Kidney (tissue), 22 donors: ENCODE results near the gene KCTD12. TPM values are rescaled to one million over a fixed set of nuclear protein-coding genes. Genes with fewer than 3 reads are reported as not detected.

Source experiments
- DNase-seq, 5 donors: peaks; one replicate each; pipeline ENCODE4 v3.0.0-alpha.2; 2013 to 2020
- FAIRE-seq: peaks from 2 replicates; lab custom pipeline; 2012; peaks lifted over from hg19 to GRCh38; lab: Jason Lieb, UNC
- H3K27ac ChIP-seq, 2 donors: one replicate each; pipeline ENCODE4 v1.7.0; 2013; ENCODE audit warnings: low read depth in 2 of 2, low read length in 2 of 2, inconsistent platforms in 1 of 2
- H3K27me3 ChIP-seq: one replicate; pipeline ENCODE4 v1.7.1; 2013; ENCODE audit warnings: low read length, inconsistent platforms; ENCODE audit not compliant: control insufficient read depth, insufficient read depth
- H3K36me3 ChIP-seq, 3 donors: one replicate each; pipeline versions ENCODE4 v1.7.0 to v1.7.1; 2013; ENCODE audit warnings: low read length in 3 of 3, control low read depth in 1 of 3, inconsistent platforms in 1 of 3; ENCODE audit not compliant: insufficient read depth in 3 of 3, control insufficient read depth in 2 of 3
- H3K4me1 ChIP-seq, 3 donors: one replicate each; pipeline versions ENCODE4 v1.7.0 to v1.7.1; 2013; ENCODE audit warnings: low read length in 3 of 3, inconsistent platforms in 1 of 3, low read depth in 1 of 3; ENCODE audit not compliant: control insufficient read depth in 2 of 3, insufficient read depth in 2 of 3
- H3K4me3 ChIP-seq, 3 donors: one replicate each; pipeline versions ENCODE4 v1.7.0 to v1.8.1; 2013; ENCODE audit warnings: low read length in 3 of 3, control low read depth in 1 of 3, inconsistent platforms in 1 of 3
- H3K9ac ChIP-seq, 3 donors: one replicate each; pipeline versions ENCODE4 v1.7.0 to v1.7.1; 2013; ENCODE audit warnings: low read length in 3 of 3, control low read depth in 1 of 3, inconsistent platforms in 1 of 3
- H3K9me3 ChIP-seq, 3 donors: one replicate each; pipeline versions ENCODE4 v1.7.0 to v1.7.1; 2013; ENCODE audit warnings: low read length in 3 of 3, control low read depth in 1 of 3, inconsistent platforms in 1 of 3; ENCODE audit not compliant: control insufficient read depth in 2 of 3, insufficient read depth in 1 of 3
- CTCF ChIP-seq: IDR thresholded peaks from 3 replicates; pipeline ENCODE4 v1.5.1; 2012; ENCODE audit warnings: mild to moderate bottlenecking, moderate library complexity, borderline replicate concordance; ENCODE audit not compliant: insufficient read depth; ENCODE audit errors: extremely low read depth
- intact Hi-C: fragments of 100-400 bp; cut with DNase I; formaldehyde crosslinking; loops from one replicate; pipeline ENCODE4 v1.11.1; 2022
- long read RNA-seq, 10 donors: library from polyadenylated mRNA in 1 of 10; unstranded in 1 of 10; transcript quantifications; one replicate each; pipeline ENCODE4 v2.0.0 and lab custom pipeline, GENCODE V29; 2021 to 2026
- polyA plus RNA-seq: library from polyadenylated mRNA; stranded (reverse); fragments of 350-450 nt; fragmentation: Illumina TruSeq; extraction: RNeasy Lipid Tissue Mini Kit (QIAGEN cat#74804); gene quantifications from one replicate; pipeline ENCODE4 v1.2.3, GENCODE V29; 2014; ENCODE audit warnings: low read depth, low replicate concordance; ENCODE audit not compliant: insufficient read depth
- total RNA-seq: library from RNA; stranded (reverse); fragmentation: NEBNext Ultra II Directional; extraction: Animal tissue kit (Norgen Biotek cat#: 25700); gene quantifications from one replicate; pipeline ENCODE4 v1.2.1, GENCODE V29; 2021
- donor health status: control.
- donor health status: control.
- donor health status: control.
- donor health status: control.
- donor health status: control.
- donor health status: DM: yes; HTN: yes; CAD: no.
- donor health status: Normal renal cell carcinoma (clear cell type).

KCTD12 gene
- 132 TPM for total RNA-seq
- 18.0 TPM for polyA plus RNA-seq
- long read RNA-seq, donor 1, full-length matches to known transcripts: 52 of 52 reads
- long read RNA-seq, donor 1, partial matches to known transcripts: 0 of 52 reads
- long read RNA-seq, donor 1, other reads (novel, unspliced or antisense): 0 of 52 reads
- long read RNA-seq, donor 2, full-length matches to known transcripts: 55 of 55 reads
- long read RNA-seq, donor 2, partial matches to known transcripts: 0 of 55 reads
- long read RNA-seq, donor 2, other reads (novel, unspliced or antisense): 0 of 55 reads
- long read RNA-seq, donor 3, full-length matches to known transcripts: 55 of 55 reads
- long read RNA-seq, donor 3, partial matches to known transcripts: 0 of 55 reads
- long read RNA-seq, donor 3, other reads (novel, unspliced or antisense): 0 of 55 reads
- long read RNA-seq, donor 4, full-length matches to known transcripts: 36 of 36 reads
- long read RNA-seq, donor 4, partial matches to known transcripts: 0 of 36 reads
- long read RNA-seq, donor 4, other reads (novel, unspliced or antisense): 0 of 36 reads
- long read RNA-seq, donor 5, full-length matches to known transcripts: 6 of 6 reads
- long read RNA-seq, donor 5, partial matches to known transcripts: 0 of 6 reads
- long read RNA-seq, donor 5, other reads (novel, unspliced or antisense): 0 of 6 reads
- long read RNA-seq, donor 6, full-length matches to known transcripts: 45 of 45 reads
- long read RNA-seq, donor 6, partial matches to known transcripts: 0 of 45 reads
- long read RNA-seq, donor 6, other reads (novel, unspliced or antisense): 0 of 45 reads
- long read RNA-seq, donor 7, full-length matches to known transcripts: 18 of 18 reads
- long read RNA-seq, donor 7, partial matches to known transcripts: 0 of 18 reads
- long read RNA-seq, donor 7, other reads (novel, unspliced or antisense): 0 of 18 reads
- long read RNA-seq, donor 8, full-length matches to known transcripts: 72 of 72 reads
- long read RNA-seq, donor 8, partial matches to known transcripts: 0 of 72 reads
- long read RNA-seq, donor 8, other reads (novel, unspliced or antisense): 0 of 72 reads
- long read RNA-seq, donor 9, full-length matches to known transcripts: 30 of 30 reads
- long read RNA-seq, donor 9, partial matches to known transcripts: 0 of 30 reads
- long read RNA-seq, donor 9, other reads (novel, unspliced or antisense): 0 of 30 reads
- long read RNA-seq, donor 10, full-length matches to known transcripts: 73 of 73 reads
- long read RNA-seq, donor 10, partial matches to known transcripts: 0 of 73 reads
- long read RNA-seq, donor 10, other reads (novel, unspliced or antisense): 0 of 73 reads

DNA sequence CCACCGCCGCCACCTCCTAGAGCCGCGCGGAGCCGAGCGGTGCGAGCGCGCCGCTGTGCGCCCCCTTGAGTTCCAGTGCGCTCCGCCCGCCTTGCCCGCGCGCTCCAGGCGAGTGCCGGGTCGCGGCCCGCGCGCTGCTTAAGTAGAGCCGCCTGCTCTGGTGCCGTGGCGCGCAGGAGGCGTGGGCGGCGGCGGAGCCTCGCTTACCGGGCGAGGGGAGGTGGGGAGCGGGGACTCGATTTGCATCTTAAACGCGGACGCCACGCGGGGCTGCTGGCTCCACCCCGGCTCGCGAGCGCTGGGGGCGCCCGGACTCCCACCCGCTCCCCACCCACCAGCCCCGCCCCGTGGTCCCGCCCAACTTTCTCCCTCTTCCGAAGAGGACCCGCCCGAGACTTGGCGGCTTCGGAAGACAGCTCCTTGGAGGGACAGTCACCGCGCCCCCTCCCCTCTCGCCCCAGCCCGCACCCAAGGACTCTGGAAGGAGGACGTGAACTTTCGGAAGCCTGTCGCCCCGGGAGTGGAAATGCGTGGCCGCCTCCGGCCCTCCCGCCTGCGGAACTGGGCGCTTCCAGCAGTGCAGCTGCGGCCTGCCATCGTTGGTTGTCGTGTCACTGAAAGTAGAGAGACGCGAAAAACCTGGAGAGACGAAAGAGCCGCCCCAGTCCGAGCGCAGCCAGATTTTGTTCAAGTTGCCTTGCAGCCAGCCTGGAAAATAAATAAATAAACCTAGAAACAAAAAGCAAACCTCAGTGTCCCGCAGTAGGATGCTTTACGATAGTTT, at the start of gene KCTD12:
TSS of gene KCTD12 (minus strand) at position 114 of the 784 bp plus-strand sequence. CDS start 257 bp downstream, outside the sequence.
- TF ChIP-seq CTCF: peak; percentile 47
- FAIRE-seq (no peak), DNase-seq (peak; percentile 92 to 97 (median 94))
- peak within 1 kb of the TSS; percentile 38 to 68 (median 49) for H3K9ac ChIP-seq
- peak within 1 kb of the TSS; percentile 70 to 74 (median 72) for H3K4me3 ChIP-seq
- H3K9me3 ChIP-seq: no peaks in the 10 kb centered on the region
- H3K27ac ChIP-seq: peak within 1 kb of the TSS; percentile 71 to 89
- intact Hi-C loops: no loop called here
- H3K4me1 ChIP-seq: peaks cover 0 to 6% (median 4%) of the 10 kb centered on the region in 3 donors
- no peaks in the 10 kb centered on the region for H3K36me3 ChIP-seq
- H3K27me3 ChIP-seq: no peaks in the 10 kb centered on the region

- H3K27ac ChIP-seq: no peak overlapping the region
- no peak for FAIRE-seq
Measured at GRCh38 chr13:76934671-76935070, 48.5 kb upstream of the KCTD12 start.

More at GRCh38 chr13:76934671-76935070, 48.5 kb upstream of the KCTD12 start:
- no peaks in the 10 kb centered on the region for H3K27me3 ChIP-seq
- H3K9me3 ChIP-seq: peaks cover 0 to 12% (median 0%) of the 10 kb centered on the region in 3 donors
- TF ChIP-seq CTCF: no peak
- H3K9ac ChIP-seq: no peak overlapping the region
- H3K36me3 ChIP-seq: no peaks in the 10 kb centered on the region
- DNase-seq: no peak
- intact Hi-C loops: no loop called here
- no peaks in the 10 kb centered on the region for H3K4me1 ChIP-seq
- no peak overlapping the region for H3K4me3 ChIP-seq
